ENCODE data around the gene ADARB1. TPM values are rescaled to one million over a fixed set of nuclear protein-coding genes. Genes with fewer than 3 reads are reported as not detected.

The ADARB1 gene
- total and polyA plus RNA-seq, 8 donors, result 23.8 to 53.4 (median 30.2) TPM

- H3K4me1 ChIP-seq, result peaks cover 10 to 37% of the 10 kb centered on the region in 2 donors
- ATAC-seq, result no peak
- TF ChIP-seq CTCF (IDR thresholded peaks at IDR 0.05), result no peak
- no peaks in the 10 kb centered on the region for H3K36me3 ChIP-seq
- peak in 1 of 4 donors; percentile 81 for DNase-seq
- peaks cover 0 to 16% of the 10 kb centered on the region in 2 donors for H3K9me3 ChIP-seq
- no peak overlapping the region for H3K4me3 ChIP-seq
- intact Hi-C loops (cut with DNase I), result no loop called here
- peak overlapping the region in 1 of 2 donors; percentile 56 for H3K27ac ChIP-seq
- H3K27me3 ChIP-seq, result peaks cover 0 to 28% of the 10 kb centered on the region in 2 donors
These were observed 42.0 kb upstream of the ADARB1 start for GRCh38 chr21:45032332-45032731.

GRCh38 chr21:45032977-45033710, 41.2 kb upstream of the ADARB1 start:
- H3K4me1 ChIP-seq, result peaks cover 10 to 37% of the 10 kb centered on the region in 2 donors
- DNase-seq (peak in 3 of 4 donors; percentile 74 to 89 (median 88)), ATAC-seq (peak; percentile 31)
- intact Hi-C loops (cut with DNase I), result no loop called here
- no peaks in the 10 kb centered on the region for H3K36me3 ChIP-seq
- H3K27me3 ChIP-seq, result peaks cover 0 to 28% of the 10 kb centered on the region in 2 donors
- peaks cover 0 to 16% of the 10 kb centered on the region in 2 donors for H3K9me3 ChIP-seq
- no peak overlapping the region for H3K4me3 ChIP-seq
- no peak for TF ChIP-seq CTCF (IDR thresholded peaks at IDR 0.05)
- H3K27ac ChIP-seq, result peak overlapping the region; percentile 11 to 56

- Histone ChIP-seq H3K4me3 (no peak overlapping the region), H3K9me3 (peaks cover 0 to 16% of the 10 kb centered on the region in 2 donors), H3K27me3 (peaks cover 0 to 28% of the 10 kb centered on the region in 2 donors), H3K36me3 (no peaks in the 10 kb centered on the region), H3K27ac (peak overlapping the region; percentile 45 to 56), H3K4me1 (peaks cover 10 to 37% of the 10 kb centered on the region in 2 donors)
- DNase-seq, result peak in 3 of 4 donors; percentile 58 to 87 (median 83)
- intact Hi-C loops (cut with DNase I), result no loop called here
- no peak for TF ChIP-seq CTCF (IDR thresholded peaks at IDR 0.05)
- ATAC-seq, result peak; percentile 33
These were observed 40.4 kb upstream of the ADARB1 start for GRCh38 chr21:45033791-45034555.

GRCh38 chr21:45034556-45035476, 39.6 kb upstream of the ADARB1 start:
- no peak for ATAC-seq
- no peak overlapping the region for H3K4me3 ChIP-seq
- peak in 1 of 4 donors; percentile 59 for DNase-seq
- peaks cover 10 to 40% of the 10 kb centered on the region in 2 donors for H3K4me1 ChIP-seq
- peaks cover 0 to 16% of the 10 kb centered on the region in 2 donors for H3K9me3 ChIP-seq
- intact Hi-C loops (cut with DNase I), result no loop called here
- H3K36me3 ChIP-seq, result no peaks in the 10 kb centered on the region
- no peak overlapping the region for H3K27ac ChIP-seq
- no peak for TF ChIP-seq CTCF (IDR thresholded peaks at IDR 0.05)
- peaks cover 0 to 24% of the 10 kb centered on the region in 2 donors for H3K27me3 ChIP-seq

Measured in left lung (tissue), 10 donors.